Measurements from ENCODE around the gene OR3A2. TPM values are rescaled to one million over a fixed set of nuclear protein-coding genes. Genes with fewer than 3 reads are reported as not detected.
"Not testable (repeated sequence)": the region's sequence is repeated elsewhere in the genome, so short reads cannot be mapped to it uniquely, and the experiment has no call there.

OR3A2 gene
- total and polyA plus RNA-seq, 2 donors, result 0.07 to 0.52 TPM

DNA sequence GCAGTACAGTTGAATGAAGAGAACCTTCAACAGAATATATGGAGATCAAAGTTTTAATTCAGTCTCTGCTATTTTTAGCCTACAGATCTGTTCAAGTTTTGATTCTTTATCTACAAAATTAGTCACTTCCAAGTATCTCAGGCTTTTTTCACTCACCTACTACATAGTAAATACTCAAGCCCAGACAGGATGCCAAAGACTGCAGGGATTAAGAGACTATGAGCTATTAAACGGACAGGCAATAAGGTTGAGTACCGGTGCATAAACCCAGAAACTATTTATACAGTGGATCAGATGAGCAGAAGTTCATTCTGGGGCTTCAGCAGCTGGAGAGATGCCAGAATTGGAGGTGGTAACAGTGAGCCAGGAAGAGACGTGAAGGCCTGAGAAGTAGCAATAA, 69.3 kb downstream of the OR3A2 start:
- WGBS, result 69% methylated on average over 3 of the region's 3 CpGs

DNA sequence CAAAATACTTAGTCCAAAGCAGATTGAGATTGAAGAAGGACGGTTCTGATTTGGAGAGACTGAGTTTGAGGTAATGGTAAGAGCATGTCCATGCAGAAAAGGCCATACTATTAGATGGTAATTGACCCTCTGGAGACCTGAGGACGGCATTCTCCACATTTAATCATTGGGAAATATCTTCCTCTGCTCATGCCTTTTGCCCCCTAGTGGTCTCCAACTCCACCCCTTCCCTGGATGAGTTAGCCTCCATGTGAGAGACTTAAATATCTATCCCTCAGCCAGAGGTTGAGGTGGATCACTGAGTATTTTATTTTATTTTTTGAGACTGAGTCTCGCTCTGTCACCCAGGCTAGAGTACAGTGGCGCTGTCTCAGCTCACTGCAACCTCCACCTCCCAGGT, 77.5 kb downstream of the OR3A2 start:
- Histone ChIP-seq H3K4me3 (ENCODE audit: low read length in 2 of 2) (no peak overlapping the region), H3K4me1 (ENCODE audit: control insufficient read depth in 2 of 2, insufficient read depth in 2 of 2, low read length in 2 of 2) (no peaks in the 10 kb centered on the region), H3K27ac (ENCODE audit: low read depth in 1 of 2, low read length in 1 of 2) (no peak overlapping the region), H3K9me3 (ENCODE audit: control insufficient read depth in 2 of 2, insufficient read depth in 1 of 2, low read length in 1 of 2) (no peaks in the 10 kb centered on the region), H3K36me3 (ENCODE audit: control insufficient read depth in 2 of 2, insufficient read depth in 2 of 2, low read length in 1 of 2) (no peaks in the 10 kb centered on the region), H3K27me3 (ENCODE audit: control insufficient read depth in 2 of 2, insufficient read depth in 1 of 2, low read length in 1 of 2) (no peaks in the 10 kb centered on the region)
- DNase-seq (ENCODE audit: low read depth in 6 of 9, low spot score in 9 of 9), result no peak
- 83% methylated on average over 4 of the region's 4 CpGs for WGBS

More for the DNA sequence above, 69.3 kb downstream of the OR3A2 start:
- Histone ChIP-seq H3K27ac (ENCODE audit: low read depth in 1 of 2, low read length in 1 of 2) (no peak overlapping the region), H3K27me3 (ENCODE audit: control insufficient read depth in 2 of 2, insufficient read depth in 1 of 2, low read length in 1 of 2) (no peaks in the 10 kb centered on the region), H3K36me3 (ENCODE audit: control insufficient read depth in 2 of 2, insufficient read depth in 2 of 2, low read length in 1 of 2) (no peaks in the 10 kb centered on the region), H3K4me1 (ENCODE audit: control insufficient read depth in 2 of 2, insufficient read depth in 2 of 2, low read length in 2 of 2) (no peaks in the 10 kb centered on the region), H3K9me3 (ENCODE audit: control insufficient read depth in 2 of 2, insufficient read depth in 1 of 2, low read length in 1 of 2) (no peaks in the 10 kb centered on the region), H3K4me3 (ENCODE audit: low read length in 2 of 2) (no peak overlapping the region)
- DNase-seq (ENCODE audit: low read depth in 6 of 9, low spot score in 9 of 9), result no peak

DNA sequence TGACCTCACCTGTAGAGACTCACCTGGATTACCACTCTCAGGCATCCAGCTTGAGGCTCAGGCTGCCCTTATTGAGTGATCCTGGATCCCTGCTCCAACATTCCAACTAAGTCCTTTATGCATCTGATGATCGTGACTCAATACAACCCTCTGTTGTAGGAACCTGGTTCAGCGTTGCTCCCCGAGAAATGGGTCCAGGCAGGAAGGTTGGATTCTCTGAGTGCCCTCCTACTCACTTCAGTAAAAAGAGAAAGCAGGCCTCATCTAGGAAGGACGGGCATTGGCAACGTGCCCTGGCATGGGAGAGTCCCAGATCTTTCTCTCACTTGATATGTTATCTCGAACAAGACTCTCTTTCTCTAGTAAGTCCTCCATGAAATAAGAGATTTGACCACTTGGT, 87.8 kb downstream of the OR3A2 start, which contains the start of gene OR3A1:
Gene OR3A1 (minus strand): TSS at position 101 of the 400 bp plus-strand sequence. CDS start 5,778 bp downstream, outside the sequence.
- no peak for DNase-seq (ENCODE audit: low read depth in 6 of 9, low spot score in 9 of 9)
- Histone ChIP-seq H3K27me3 (ENCODE audit: control insufficient read depth in 2 of 2, insufficient read depth in 1 of 2, low read length in 1 of 2) (no peaks in the 10 kb centered on the region), H3K27ac (ENCODE audit: low read depth in 1 of 2, low read length in 1 of 2) (no peak within 1 kb of the TSS), H3K9me3 (ENCODE audit: control insufficient read depth in 2 of 2, insufficient read depth in 1 of 2, low read length in 1 of 2) (no peaks in the 10 kb centered on the region), H3K4me3 (ENCODE audit: low read length in 2 of 2) (no peak within 1 kb of the TSS), H3K4me1 (ENCODE audit: control insufficient read depth in 2 of 2, insufficient read depth in 2 of 2, low read length in 2 of 2) (no peaks in the 10 kb centered on the region), H3K36me3 (ENCODE audit: control insufficient read depth in 2 of 2, insufficient read depth in 2 of 2, low read length in 1 of 2) (no peaks in the 10 kb centered on the region)
- WGBS, result 95% methylated on average over 6 of the region's 6 CpGs

DNA sequence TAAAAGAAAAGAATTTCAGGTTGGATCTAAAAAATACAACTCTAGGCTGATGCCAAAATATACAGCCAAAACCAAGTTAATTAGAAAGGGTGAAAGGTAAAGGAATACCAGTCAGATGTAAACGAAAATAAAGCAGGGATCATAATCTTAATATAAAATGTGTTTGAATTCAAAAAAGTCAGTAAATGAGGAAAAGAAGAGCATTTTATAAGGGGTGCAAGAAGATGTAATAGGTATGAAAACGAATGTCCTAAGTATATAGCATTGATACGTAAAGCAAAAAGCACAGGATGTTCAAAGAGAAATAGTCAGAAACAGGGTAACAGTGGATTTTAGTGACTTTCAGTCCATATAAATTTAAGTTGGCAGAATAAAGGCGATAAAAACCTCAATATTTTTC, 90.5 kb downstream of the OR3A2 start:
- DNase-seq (ENCODE audit: low read depth in 6 of 9, low spot score in 9 of 9), result no peak
- no peaks in the 10 kb centered on the region for H3K4me1 ChIP-seq (ENCODE audit: control insufficient read depth in 2 of 2, insufficient read depth in 2 of 2, low read length in 2 of 2)
- 83% methylated on average over 4 of the region's 4 CpGs for WGBS

DNA sequence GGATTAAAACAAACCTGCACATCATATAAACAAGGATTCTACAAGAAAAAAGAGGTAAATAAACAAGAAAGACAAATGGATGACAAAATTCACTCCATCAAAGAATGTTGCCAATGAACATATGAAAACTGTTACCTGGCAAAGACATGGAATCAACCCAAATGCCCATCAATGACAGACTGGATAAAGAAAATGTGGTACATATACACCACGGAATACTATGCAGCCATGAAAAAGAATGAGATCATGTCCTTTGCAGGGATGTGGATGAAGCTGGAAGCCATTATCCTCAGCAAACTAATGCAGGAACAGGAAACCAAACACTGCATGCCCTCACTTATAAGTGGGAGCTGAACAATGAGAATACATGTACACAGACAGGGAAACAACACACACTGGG, 92.6 kb downstream of the OR3A2 start:
- not testable (repeated sequence) for H3K4me3 ChIP-seq (ENCODE audit: low read length in 2 of 2); H3K9me3 ChIP-seq (ENCODE audit: control insufficient read depth in 2 of 2, insufficient read depth in 1 of 2, low read length in 1 of 2); DNase-seq (ENCODE audit: low read depth in 6 of 9, low spot score in 9 of 9); H3K4me1 ChIP-seq (ENCODE audit: control insufficient read depth in 2 of 2, insufficient read depth in 2 of 2, low read length in 2 of 2); H3K27me3 ChIP-seq (ENCODE audit: control insufficient read depth in 2 of 2, insufficient read depth in 1 of 2, low read length in 1 of 2); H3K36me3 ChIP-seq (ENCODE audit: control insufficient read depth in 2 of 2, insufficient read depth in 2 of 2, low read length in 1 of 2); H3K27ac ChIP-seq (ENCODE audit: low read depth in 1 of 2, low read length in 1 of 2)
- WGBS, result 93% methylated on average over 1 of the region's 1 CpG

More for the DNA sequence above, 90.5 kb downstream of the OR3A2 start:
- no peak overlapping the region for H3K27ac ChIP-seq (ENCODE audit: low read depth in 1 of 2, low read length in 1 of 2)
- H3K27me3 ChIP-seq (ENCODE audit: control insufficient read depth in 2 of 2, insufficient read depth in 1 of 2, low read length in 1 of 2), result no peaks in the 10 kb centered on the region
- H3K9me3 ChIP-seq (ENCODE audit: control insufficient read depth in 2 of 2, insufficient read depth in 1 of 2, low read length in 1 of 2), result no peaks in the 10 kb centered on the region
- no peak overlapping the region for H3K4me3 ChIP-seq (ENCODE audit: low read length in 2 of 2)
- H3K36me3 ChIP-seq (ENCODE audit: control insufficient read depth in 2 of 2, insufficient read depth in 2 of 2, low read length in 1 of 2), result no peaks in the 10 kb centered on the region

DNA sequence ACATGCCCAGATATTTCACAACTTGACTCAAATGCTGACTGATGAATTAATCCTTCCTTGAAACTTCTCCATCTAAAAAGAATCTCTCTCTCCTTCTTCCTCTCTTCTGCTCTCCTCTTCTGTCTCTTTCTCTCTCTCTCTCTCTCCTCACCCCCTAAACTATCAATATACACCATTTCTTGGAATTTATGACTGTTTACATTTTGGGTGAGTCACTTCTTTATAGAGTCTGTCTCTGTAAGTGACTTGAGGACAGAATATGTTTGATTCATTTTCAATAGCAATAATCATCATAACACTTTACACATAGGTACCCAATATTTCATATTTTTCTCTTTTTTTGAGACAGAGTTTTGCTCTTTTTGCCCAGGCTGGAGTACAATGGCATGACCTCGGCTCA, 103.2 kb downstream of the OR3A2 start:
- Histone ChIP-seq H3K27ac (ENCODE audit: low read depth in 1 of 2, low read length in 1 of 2) (no peak overlapping the region), H3K27me3 (ENCODE audit: control insufficient read depth in 2 of 2, insufficient read depth in 1 of 2, low read length in 1 of 2) (no peaks in the 10 kb centered on the region), H3K4me1 (ENCODE audit: control insufficient read depth in 2 of 2, insufficient read depth in 2 of 2, low read length in 2 of 2) (no peaks in the 10 kb centered on the region), H3K36me3 (ENCODE audit: control insufficient read depth in 2 of 2, insufficient read depth in 2 of 2, low read length in 1 of 2) (no peaks in the 10 kb centered on the region), H3K4me3 (ENCODE audit: low read length in 2 of 2) (no peak overlapping the region), H3K9me3 (ENCODE audit: control insufficient read depth in 2 of 2, insufficient read depth in 1 of 2, low read length in 1 of 2) (no peaks in the 10 kb centered on the region)
- 92% methylated on average over 1 of the region's 1 CpG for WGBS
- no peak for DNase-seq (ENCODE audit: low read depth in 6 of 9, low spot score in 9 of 9)

DNA sequence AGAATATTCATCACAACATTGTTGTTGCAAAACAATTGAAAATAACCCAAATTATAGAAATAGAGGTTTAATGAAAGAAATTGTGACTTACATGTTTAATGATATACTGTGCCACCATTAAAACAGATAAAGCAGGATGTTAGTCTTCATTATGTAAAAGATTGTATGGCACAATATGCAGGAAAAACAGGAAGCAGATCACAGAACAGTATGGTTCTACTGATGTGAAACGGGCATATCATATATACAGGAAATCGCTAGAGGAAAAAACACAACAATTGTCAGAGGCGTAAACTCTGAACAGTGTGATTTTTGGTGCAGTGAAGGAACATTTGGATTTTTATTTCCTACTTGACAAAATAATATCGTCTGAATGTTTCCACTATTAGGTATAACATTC, 110.0 kb downstream of the OR3A2 start:
- H3K4me1 ChIP-seq (ENCODE audit: control insufficient read depth in 2 of 2, insufficient read depth in 2 of 2, low read length in 2 of 2), result no peaks in the 10 kb centered on the region
- no peak overlapping the region for H3K4me3 ChIP-seq (ENCODE audit: low read length in 2 of 2)
- H3K27ac ChIP-seq (ENCODE audit: low read depth in 1 of 2, low read length in 1 of 2), result no peak overlapping the region
- no peaks in the 10 kb centered on the region for H3K27me3 ChIP-seq (ENCODE audit: control insufficient read depth in 2 of 2, insufficient read depth in 1 of 2, low read length in 1 of 2)
- no peak for DNase-seq (ENCODE audit: low read depth in 6 of 9, low spot score in 9 of 9)
- H3K36me3 ChIP-seq (ENCODE audit: control insufficient read depth in 2 of 2, insufficient read depth in 2 of 2, low read length in 1 of 2), result no peaks in the 10 kb centered on the region
- peaks cover 0 to 1% of the 10 kb centered on the region in 2 donors for H3K9me3 ChIP-seq (ENCODE audit: control insufficient read depth in 2 of 2, insufficient read depth in 1 of 2, low read length in 1 of 2)
- WGBS, result 71% methylated on average over 4 of the region's 4 CpGs

DNA sequence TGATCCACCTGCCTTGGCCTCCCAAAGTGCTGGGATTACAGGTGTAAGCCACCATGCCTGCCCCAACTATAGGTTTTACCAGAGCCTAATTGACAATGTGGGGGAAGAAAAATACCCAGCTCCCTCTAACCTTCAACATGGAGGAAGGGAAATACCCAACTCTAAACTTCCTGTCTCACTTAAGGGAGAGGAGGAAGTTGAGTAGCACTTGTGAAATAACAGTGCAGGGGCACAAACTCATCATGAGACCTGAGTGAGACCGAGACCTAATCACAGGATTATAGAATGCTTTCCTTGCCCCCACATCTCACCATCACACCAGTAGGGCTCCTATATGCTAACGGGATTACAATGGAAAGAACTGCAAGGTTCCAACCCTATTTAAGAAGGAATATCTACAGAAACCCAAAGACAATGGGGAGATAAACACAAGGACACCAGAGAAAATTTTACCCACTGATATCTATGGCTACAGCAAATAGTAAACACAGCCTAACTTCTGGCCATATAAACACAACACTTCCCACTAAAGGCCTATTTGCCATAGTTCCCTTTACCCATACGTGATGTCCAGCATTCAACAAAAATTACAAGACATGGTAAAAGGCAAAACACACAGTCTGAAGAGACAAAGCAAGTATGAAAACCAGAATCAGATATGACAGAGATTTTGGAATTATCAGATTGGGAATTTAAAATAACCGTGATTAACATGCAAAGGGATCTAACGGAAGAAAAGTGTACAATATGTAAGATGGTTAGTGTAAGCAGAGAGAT, 114.8 kb downstream of the OR3A2 start:
- 93% methylated on average over 5 of the region's 5 CpGs for WGBS
- no peak overlapping the region for H3K27ac ChIP-seq (ENCODE audit: low read depth in 1 of 2, low read length in 1 of 2)
- H3K4me1 ChIP-seq (ENCODE audit: control insufficient read depth in 2 of 2, insufficient read depth in 2 of 2, low read length in 2 of 2), result no peaks in the 10 kb centered on the region
- H3K27me3 ChIP-seq (ENCODE audit: control insufficient read depth in 2 of 2, insufficient read depth in 1 of 2, low read length in 1 of 2), result no peaks in the 10 kb centered on the region
- no peak overlapping the region for H3K4me3 ChIP-seq (ENCODE audit: low read length in 2 of 2)
- peaks cover 0 to 1% of the 10 kb centered on the region in 2 donors for H3K9me3 ChIP-seq (ENCODE audit: control insufficient read depth in 2 of 2, insufficient read depth in 1 of 2, low read length in 1 of 2)
- H3K36me3 ChIP-seq (ENCODE audit: control insufficient read depth in 2 of 2, insufficient read depth in 2 of 2, low read length in 1 of 2), result no peaks in the 10 kb centered on the region
- no peak for DNase-seq (ENCODE audit: low read depth in 6 of 9, low spot score in 9 of 9)

DNA sequence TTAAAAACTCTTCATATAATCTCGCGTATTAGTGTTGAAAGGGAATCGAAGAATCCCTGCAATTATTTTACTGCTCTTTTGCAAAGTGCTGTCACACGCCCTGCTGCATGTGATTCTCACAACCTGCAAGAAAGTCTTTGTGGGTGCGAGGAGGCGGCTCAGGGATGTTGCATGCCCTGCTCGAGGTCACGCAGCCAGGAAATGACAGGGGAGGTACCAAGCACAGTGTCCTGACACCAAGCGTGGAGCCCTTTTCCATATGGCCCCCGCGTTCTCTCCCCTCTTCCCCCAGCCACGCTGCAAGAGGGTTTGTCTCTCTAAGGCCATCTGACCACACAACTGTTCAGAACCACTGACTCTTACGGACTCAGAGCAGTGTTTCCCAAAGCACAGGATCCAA, 125.5 kb downstream of the OR3A2 start:
- 86% methylated on average over 13 of the region's 13 CpGs for WGBS
- DNase-seq (ENCODE audit: low read depth in 6 of 9, low spot score in 9 of 9), result no peak
- Histone ChIP-seq H3K4me1 (ENCODE audit: control insufficient read depth in 2 of 2, insufficient read depth in 2 of 2, low read length in 2 of 2) (no peaks in the 10 kb centered on the region), H3K9me3 (ENCODE audit: control insufficient read depth in 2 of 2, insufficient read depth in 1 of 2, low read length in 1 of 2) (no peaks in the 10 kb centered on the region), H3K27ac (ENCODE audit: low read depth in 1 of 2, low read length in 1 of 2) (no peak overlapping the region), H3K27me3 (ENCODE audit: control insufficient read depth in 2 of 2, insufficient read depth in 1 of 2, low read length in 1 of 2) (no peaks in the 10 kb centered on the region), H3K4me3 (ENCODE audit: low read length in 2 of 2) (no peak overlapping the region), H3K36me3 (ENCODE audit: control insufficient read depth in 2 of 2, insufficient read depth in 2 of 2, low read length in 1 of 2) (no peaks in the 10 kb centered on the region)
